Natural killer cell (primary cell): Measurements from ENCODE around the gene CFAP57. TPM values are rescaled to one million over a fixed set of nuclear protein-coding genes. Genes with fewer than 3 reads are reported as not detected.

Experiments
- ATAC-seq, 3 donors: fragments of 150-1000 bp in 2 of 3; fragments of 200-7000 bp in 1 of 3; cut with Tn5 transposase; 1 replicate in 1 of 3; 2 replicates in 2 of 3; pipeline ENCODE4 v1.10.0; 2021; ENCODE audit warnings: mild to moderate bottlenecking in 2 of 3, moderate library complexity in 2 of 3
- DNase-seq, 2 donors: peaks; one replicate each; pipeline versions ENCODE4 v3.0.0 to v3.0.0-alpha.2; 2013 to 2021; ENCODE audit warnings: mixed read lengths in 1 of 2
- H3K27ac ChIP-seq: one replicate; pipeline ENCODE4 v1.5.1; 2013; ENCODE audit warnings: mild to moderate bottlenecking, low read length
- H3K27me3 ChIP-seq: one replicate; pipeline ENCODE4 v1.6.1; 2013; ENCODE audit warnings: low read length; ENCODE audit not compliant: control insufficient read depth, insufficient read depth
- H3K36me3 ChIP-seq: one replicate; pipeline ENCODE4 v1.6.1; 2013; ENCODE audit warnings: low read length; ENCODE audit not compliant: control insufficient read depth, insufficient read depth
- H3K4me1 ChIP-seq: one replicate; pipeline ENCODE4 v1.6.1; 2013; ENCODE audit warnings: low read length; ENCODE audit not compliant: control insufficient read depth, insufficient read depth
- H3K4me3 ChIP-seq: one replicate; pipeline ENCODE4 v1.5.1; 2013; ENCODE audit warnings: low read length
- H3K9me3 ChIP-seq: one replicate; pipeline ENCODE4 v1.6.1; 2013; ENCODE audit warnings: low read length; ENCODE audit not compliant: control insufficient read depth, insufficient read depth
- H3K27ac Mint-ChIP-seq, 2 donors: one replicate each; pipeline ENCODE4 v1.8.0; 2022; ENCODE audit warnings: mild to moderate bottlenecking in 2 of 2, mixed read lengths in 2 of 2, moderate library complexity in 1 of 2
- H3K27me3 Mint-ChIP-seq, 2 donors: one replicate each; pipeline ENCODE4 v1.8.0; 2022; ENCODE audit warnings: low read depth in 2 of 2, mixed read lengths in 2 of 2
- H3K36me3 Mint-ChIP-seq: one replicate; pipeline ENCODE4 v1.8.0; 2022; ENCODE audit warnings: mixed read lengths
- H3K4me1 Mint-ChIP-seq, 2 donors: one replicate each; pipeline ENCODE4 v1.8.0; 2022; ENCODE audit warnings: mixed read lengths in 2 of 2
- H3K4me3 Mint-ChIP-seq: one replicate; pipeline ENCODE4 v1.8.0; 2022; ENCODE audit warnings: mild to moderate bottlenecking, moderate library complexity, mixed read lengths
- H3K9me3 Mint-ChIP-seq, 2 donors: one replicate each; pipeline ENCODE4 v1.8.0; 2022; ENCODE audit warnings: mixed read lengths in 2 of 2
- WGBS: methylation state at CpG from one replicate; pipeline ENCODE4 v1.1.7; 2013; ENCODE audit warnings: missing lambda C conversion rate; ENCODE audit not compliant: insufficient coverage; 5-methylcytosine and 5-hydroxymethylcytosine counted together
- intact Hi-C: fragments of 100-400 bp; cut with micrococcal nuclease; formaldehyde crosslinking; loops from one replicate; pipeline ENCODE4 v1.14.2; 2022
- total RNA-seq, 4 donors: library from RNA; stranded (reverse); fragments of 120-200 nt in 1 of 4; gene quantifications; one replicate each; pipeline versions ENCODE4 v1.2.3 to v1.2.4, GENCODE V29; 2013 to 2022
- TF ChIP-seq, protein P1 (sequence below): fragments of 200-600 bp; IDR thresholded peaks from one replicate; pipeline ENCODE4 v1.8.0; 2022; ENCODE audit warnings: antibody characterized with exemption

The CFAP57 gene
- total RNA-seq, 3 donors from 2014 or later (not counting 1 experiment from before 2014, with no cell fraction given) = 0.19 TPM; not detected in 2

- no peaks in the 10 kb centered on the region for H3K36me3 Mint-ChIP-seq
- intact Hi-C loops = no loop called here
- peaks cover 0 to 7% of the 10 kb centered on the region in 2 donors for H3K27me3 Mint-ChIP-seq
- Histone ChIP-seq H3K9me3 (no peaks in the 10 kb centered on the region), H3K27ac (no peak overlapping the region), H3K4me1 (no peaks in the 10 kb centered on the region), H3K4me3 (no peak overlapping the region), H3K27me3 (no peaks in the 10 kb centered on the region), H3K36me3 (no peaks in the 10 kb centered on the region)
- TF ChIP-seq, protein P1, sequence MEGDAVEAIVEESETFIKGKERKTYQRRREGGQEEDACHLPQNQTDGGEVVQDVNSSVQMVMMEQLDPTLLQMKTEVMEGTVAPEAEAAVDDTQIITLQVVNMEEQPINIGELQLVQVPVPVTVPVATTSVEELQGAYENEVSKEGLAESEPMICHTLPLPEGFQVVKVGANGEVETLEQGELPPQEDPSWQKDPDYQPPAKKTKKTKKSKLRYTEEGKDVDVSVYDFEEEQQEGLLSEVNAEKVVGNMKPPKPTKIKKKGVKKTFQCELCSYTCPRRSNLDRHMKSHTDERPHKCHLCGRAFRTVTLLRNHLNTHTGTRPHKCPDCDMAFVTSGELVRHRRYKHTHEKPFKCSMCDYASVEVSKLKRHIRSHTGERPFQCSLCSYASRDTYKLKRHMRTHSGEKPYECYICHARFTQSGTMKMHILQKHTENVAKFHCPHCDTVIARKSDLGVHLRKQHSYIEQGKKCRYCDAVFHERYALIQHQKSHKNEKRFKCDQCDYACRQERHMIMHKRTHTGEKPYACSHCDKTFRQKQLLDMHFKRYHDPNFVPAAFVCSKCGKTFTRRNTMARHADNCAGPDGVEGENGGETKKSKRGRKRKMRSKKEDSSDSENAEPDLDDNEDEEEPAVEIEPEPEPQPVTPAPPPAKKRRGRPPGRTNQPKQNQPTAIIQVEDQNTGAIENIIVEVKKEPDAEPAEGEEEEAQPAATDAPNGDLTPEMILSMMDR = no peak
- no peak overlapping the region for H3K27ac Mint-ChIP-seq
- no peak for DNase-seq
- ATAC-seq = no peak
- 90% methylated on average over 2 of the region's 2 CpGs for WGBS
- peaks cover 0 to 5% of the 10 kb centered on the region in 2 donors for H3K4me1 Mint-ChIP-seq
- no peak overlapping the region for H3K4me3 Mint-ChIP-seq
- H3K9me3 Mint-ChIP-seq = no peaks in the 10 kb centered on the region
These were observed 108.6 kb downstream of the CFAP57 start for GRCh38 chr1:43280692-43281091.

DNA sequence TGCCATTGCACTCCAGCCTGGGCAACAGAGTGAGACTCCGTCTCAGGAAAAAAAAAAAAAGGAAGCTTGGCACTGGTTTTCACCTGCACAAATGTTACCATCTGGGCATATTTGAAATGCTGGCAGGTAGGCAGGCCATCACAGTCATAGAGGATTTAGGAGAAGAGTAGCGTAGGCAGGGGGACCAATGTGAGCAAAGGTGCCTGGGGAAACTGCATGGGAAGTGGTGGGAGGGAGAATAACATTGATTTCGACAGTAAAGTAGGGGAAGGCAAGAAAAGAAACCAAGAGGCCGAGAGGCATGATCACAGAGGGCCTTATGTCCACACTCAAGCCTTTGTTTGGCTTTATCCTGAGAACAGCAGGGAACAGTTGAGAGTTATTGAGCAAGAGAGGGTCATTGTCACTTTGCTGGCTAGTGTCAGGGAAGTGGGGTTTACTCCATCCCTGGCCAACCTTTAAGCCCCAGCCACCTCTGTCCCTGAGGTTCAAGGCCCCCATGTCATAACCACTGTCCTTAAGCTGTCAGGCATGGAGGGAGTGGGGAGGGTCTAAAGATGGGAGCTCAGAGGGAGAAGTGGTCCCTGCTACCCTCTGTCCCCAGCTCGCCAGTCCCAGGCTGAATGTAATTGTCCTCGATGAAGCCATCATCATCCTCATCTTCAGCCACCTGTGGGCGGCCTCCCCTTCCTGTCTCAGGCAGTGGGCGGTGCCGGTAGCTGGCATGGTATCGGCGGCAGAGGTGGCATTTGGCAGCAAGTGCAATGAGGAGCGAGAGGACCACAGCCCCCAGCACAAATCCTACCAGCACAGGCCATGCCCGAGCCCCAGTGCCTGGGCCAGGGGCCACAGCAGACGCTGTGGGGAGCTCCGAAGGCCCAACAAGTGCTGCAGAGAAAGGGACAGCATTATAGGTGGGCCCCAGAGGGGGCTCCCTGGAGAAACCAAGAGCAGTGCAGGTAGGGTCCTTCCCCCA is 110.4 kb downstream of the CFAP57 start:
- Histone ChIP-seq H3K4me3 (no peak overlapping the region), H3K27ac (no peak overlapping the region), H3K27me3 (no peaks in the 10 kb centered on the region), H3K36me3 (no peaks in the 10 kb centered on the region), H3K9me3 (no peaks in the 10 kb centered on the region), H3K4me1 (no peaks in the 10 kb centered on the region)
- no peak for ATAC-seq
- H3K4me3 Mint-ChIP-seq = no peak overlapping the region
- H3K36me3 Mint-ChIP-seq = no peaks in the 10 kb centered on the region
- TF ChIP-seq, protein P1 = no peak
- no peak for DNase-seq
- intact Hi-C loops = no loop called here
- 84% methylated on average over 15 of the region's 15 CpGs for WGBS
- no peaks in the 10 kb centered on the region for H3K9me3 Mint-ChIP-seq
- peaks cover 0 to 5% of the 10 kb centered on the region in 2 donors for H3K4me1 Mint-ChIP-seq
- H3K27me3 Mint-ChIP-seq = peaks cover 0 to 11% of the 10 kb centered on the region in 2 donors
- no peak overlapping the region for H3K27ac Mint-ChIP-seq

GRCh38 chr1:43284065-43284464 is 111.9 kb downstream of the CFAP57 start:
- DNase-seq (no peak), ATAC-seq (no peak)
- Mint-ChIP-seq H3K27ac (no peak overlapping the region), H3K36me3 (no peaks in the 10 kb centered on the region), H3K4me1 (peaks cover 0 to 5% of the 10 kb centered on the region in 2 donors), H3K4me3 (no peak overlapping the region), H3K27me3 (peaks cover 0 to 11% of the 10 kb centered on the region in 2 donors), H3K9me3 (no peaks in the 10 kb centered on the region)
- no peaks in the 10 kb centered on the region for H3K9me3 ChIP-seq
- H3K4me1 ChIP-seq = no peaks in the 10 kb centered on the region
- H3K27ac ChIP-seq = no peak overlapping the region
- H3K4me3 ChIP-seq = no peak overlapping the region
- H3K36me3 ChIP-seq = no peaks in the 10 kb centered on the region
- 83% methylated on average over 3 of the region's 3 CpGs for WGBS
- intact Hi-C loops = no loop called here
- TF ChIP-seq, protein P1 = no peak
- H3K27me3 ChIP-seq = no peaks in the 10 kb centered on the region
